Hypothalamus (tissue), 51 donors: ENCODE data around the gene KIF26B.

Experiments
- DNase-seq, 51 donors: peaks; one replicate each; lab custom pipeline; 2025; lab: John Stamatoyannopoulos, UW

Gene KIF26B

DNA sequence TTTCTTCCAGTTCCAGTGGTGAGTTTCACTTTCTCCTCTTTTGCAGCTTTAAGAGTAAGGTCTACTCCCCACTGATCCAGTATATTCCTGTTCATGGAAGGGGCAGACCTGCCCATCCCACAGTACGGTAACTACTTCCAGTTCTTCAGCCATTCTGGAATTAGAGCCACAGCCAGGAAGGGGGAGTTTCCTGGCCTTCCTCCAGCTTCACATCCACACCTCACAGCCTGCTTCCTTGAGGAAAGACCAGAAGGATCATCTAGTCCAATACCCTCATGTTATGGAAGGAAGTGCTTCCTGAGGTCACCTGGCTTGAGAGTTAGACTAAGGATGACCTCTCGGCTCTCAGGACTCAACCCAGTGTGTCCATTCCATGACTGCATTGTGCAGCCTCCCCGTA, 597.8 kb downstream of the KIF26B start:
- no peak for DNase-seq

DNA sequence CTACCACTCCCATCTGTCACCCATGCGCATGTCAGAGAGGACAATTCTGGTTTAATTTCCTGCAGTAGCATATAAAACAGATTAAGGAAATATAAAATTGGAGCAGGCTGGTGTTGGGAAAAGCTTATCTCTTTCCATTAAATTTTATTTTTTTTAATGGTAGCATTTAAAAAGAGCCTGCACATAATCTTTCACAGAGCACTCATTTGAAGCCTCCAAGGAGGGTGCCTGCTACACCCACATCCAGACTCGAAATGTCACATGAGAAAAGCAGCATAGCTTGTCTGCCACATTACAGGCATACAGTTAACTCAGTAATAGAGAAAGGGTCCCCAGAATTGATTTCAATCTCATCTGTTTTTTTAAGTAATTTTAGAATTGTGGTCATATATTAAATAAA, 599.0 kb downstream of the KIF26B start:
- DNase-seq, result no peak

DNA sequence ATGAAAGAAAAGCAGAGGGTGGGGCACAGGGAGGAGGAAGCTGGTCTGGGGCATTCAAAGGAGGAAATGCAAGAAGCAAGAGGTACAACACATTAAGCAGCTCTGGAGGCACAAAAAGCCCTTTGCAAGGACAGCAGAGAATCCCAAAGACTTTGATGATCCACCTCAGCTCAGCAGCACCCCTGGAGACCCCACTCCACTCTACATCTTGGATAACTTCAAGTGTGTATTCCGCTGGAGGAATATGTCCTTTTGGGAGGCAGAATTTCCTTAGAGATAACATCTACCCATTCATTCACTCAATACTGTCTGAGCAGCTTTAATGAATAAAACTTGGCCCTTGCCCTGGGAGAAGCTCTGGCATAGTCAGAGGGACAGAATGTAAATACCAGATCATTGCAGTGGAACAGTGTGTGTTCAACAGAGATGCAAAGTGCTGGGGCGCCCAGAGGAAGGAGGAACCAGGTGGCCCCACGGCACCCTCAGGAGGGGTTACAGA, 599.7 kb downstream of the KIF26B start:
- no peak for DNase-seq
